Activated CD8-positive, alpha-beta memory T cell treated with anti-CD3 and anti-CD28 coated beads for 1 hour (primary cell): ENCODE results near the gene SP6.

Experiments
- DNase-seq, 2 donors: peaks; one replicate each; pipeline ENCODE4 v3.0.0-alpha.2; 2020; ENCODE audit warnings: low read depth in 1 of 2; ENCODE audit errors: extremely low read depth in 1 of 2

Gene SP6

DNA sequence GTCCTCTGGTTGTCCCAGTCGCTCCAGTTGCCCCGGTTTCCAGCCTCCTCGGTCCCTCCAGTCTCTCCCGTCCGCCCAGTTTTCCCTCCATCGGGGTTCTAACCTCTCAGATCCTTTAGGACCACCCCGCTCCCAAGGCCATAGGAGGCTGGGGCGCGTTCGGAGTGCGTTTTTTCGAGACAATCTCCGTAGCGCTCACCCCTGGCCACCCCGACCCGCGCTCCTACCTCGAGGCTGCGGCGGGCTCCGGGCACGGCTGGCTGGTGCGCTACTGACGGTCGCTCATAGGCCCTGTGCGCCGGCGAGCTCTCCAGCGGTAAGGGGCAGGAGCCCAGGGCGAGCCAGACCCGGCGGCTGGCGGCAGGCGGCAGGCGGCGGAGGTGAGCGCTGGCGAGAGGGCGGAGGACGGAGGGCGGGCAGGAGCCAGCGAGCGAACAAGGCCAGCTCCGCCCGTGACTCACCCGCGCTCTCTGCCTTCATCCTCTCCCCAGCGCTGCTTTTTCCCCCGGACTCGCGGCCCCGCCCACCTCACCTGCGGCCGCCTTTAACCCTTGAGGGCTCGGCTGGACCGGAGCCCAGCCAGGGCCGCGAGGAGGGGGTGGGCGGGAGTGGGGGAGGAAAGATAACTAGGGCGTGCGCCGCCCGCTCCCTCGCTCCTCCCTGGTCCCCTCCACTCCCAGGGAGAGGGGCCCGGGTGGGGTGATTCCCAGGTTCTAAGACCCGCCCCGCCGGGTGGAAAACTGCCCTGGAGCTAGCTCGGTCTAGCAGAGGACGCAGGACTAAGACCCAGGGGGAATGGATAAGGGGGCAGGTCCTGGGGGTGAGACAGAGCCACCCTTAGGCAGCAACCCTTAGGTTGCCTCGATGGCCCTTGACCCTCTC lies at the start of gene SP6:
SP6 (minus strand) TSS at position 472 of the 882 bp plus-strand sequence. CDS start 2,734 bp downstream, outside the sequence.
- DNase-seq = peak; percentile 41 to 58

DNA sequence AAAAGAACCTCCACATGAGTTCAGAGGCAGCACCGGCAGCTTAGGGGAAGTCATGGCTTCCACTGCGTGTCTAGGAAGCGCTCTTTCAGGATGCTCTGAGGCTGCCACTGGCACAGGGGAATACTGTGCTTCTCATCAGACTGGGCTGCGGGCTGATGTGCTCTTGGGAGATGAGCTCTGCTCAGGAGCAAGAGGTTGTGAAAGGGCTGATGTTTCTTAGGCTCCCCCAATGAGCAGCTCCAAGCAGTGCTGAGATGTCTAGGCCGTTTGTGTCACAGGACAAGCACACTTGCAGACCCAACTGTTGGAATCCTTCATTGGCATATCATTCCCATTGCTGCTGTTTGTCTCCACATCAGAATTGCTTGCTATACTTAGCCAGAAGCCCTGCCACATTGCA lies 48.7 kb upstream of the SP6 start:
- DNase-seq = no peak

DNA sequence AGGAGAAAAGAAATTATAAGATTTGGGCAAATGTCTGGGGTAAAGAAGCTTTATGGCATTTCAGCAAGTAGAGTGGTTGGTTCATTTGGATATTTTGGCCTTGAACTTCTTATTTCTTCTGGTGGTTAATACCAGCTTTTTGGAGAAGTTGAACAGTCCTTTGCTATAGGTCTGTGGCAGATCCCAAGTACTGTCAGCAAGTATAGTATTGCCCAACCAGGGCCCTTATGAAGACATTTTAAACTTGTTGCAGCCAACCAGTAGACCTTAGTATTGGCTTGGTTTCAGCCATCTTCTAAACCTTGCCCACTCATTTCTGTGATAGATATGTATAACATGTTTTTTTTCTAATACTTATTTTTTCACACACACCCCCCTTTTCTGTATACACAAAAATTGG lies 47.3 kb upstream of the SP6 start:
- DNase-seq = no peak

DNA sequence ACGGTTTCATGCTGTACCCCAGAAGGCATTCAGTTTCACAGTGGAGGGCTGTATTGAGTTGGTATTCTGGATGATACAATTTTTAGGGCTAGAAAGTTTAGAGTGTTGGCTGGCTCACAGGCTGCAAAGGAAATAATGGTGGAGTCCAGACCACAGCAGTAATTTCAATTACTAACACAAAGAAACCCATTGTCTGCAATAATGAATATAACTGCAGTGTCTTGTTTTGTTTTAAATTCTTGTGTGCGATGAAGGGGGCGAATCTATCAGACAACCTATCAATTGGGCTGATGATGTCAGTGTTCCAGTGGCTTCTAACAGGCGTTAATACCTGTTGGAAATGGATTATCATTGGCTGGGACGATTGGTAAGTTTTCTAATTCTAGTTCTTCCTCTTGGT lies 46.6 kb upstream of the SP6 start:
- DNase-seq = no peak

DNA sequence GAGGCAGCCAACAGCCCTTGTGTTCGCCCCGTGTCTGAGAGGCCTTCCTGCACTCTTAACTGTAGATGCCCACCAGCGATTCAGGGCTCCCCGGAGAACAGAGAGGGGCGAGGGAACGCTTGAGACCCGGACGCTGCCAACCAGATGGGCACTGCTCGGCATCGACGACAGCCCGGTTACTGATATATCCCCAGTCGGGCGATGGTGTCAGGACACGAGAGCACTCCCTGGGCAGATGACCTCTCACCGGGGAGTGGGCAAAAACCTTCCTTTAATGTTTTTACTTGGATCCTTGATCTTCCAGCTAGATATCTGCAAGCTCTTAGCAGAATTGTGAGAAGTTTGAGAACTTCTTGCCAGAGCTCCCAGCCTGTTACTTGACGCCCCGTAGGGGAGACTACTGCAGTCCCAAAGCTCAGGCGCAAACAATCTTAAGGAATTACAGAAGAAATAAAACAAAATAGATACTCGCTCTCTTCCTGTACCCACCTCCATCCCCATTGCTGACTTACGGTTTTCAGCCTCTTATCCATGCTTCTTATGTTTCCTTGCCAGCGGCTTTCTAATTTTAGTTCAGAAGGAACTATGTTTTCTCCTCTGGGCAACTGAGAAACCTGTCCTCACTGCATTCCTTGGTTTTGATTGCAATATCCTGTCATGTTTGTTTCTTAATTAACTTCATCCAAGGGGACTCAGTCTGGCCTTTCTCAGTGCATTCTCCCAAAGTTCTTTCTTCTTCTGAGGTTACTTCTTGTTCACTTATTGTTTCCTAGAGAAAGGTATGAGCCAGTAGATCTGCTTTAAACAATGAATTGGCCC lies 45.9 kb upstream of the SP6 start:
- no peak for DNase-seq

DNA sequence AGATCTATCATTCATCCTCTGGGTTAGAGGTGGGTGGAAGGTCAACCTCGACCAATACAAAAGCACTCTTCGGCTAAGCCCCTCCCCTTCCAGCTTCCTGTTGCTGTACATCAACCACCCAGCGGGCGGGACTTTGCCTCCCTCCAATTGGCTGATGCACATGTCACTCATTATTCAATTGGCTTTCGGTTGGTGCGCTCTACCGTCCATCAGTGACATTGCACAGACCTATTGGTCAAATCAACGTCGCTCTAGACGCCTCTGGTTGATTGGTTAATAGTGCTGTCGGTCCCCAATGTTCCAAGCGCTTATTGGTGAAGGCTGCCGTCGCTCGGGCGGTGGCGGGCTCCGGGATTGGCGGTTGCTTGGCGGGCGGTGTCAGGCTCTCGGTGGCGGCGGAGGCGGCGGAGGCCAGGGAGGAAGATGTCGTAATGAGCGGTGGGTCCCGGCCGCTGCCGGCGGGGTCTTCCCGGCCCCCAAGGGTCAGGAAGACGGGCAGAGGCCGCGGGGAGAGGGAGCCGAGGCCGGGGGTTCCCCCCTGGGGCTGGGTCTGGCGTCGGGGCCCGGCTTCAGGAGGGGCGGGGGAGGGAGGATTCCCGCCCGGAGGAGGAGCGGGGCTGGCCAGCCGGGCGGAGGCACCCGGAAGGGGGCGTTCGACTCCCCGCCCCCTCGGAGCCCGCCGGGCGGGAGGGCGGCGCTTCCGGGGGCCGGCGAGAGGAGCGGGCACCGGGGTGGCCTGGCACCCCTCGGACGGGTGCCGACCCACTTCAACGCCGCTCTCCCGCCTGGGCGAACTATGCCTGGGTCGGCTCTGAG lies 45.1 kb upstream of the SP6 start, which contains the start of gene SP2:
SP2 (plus strand) TSS at position 381 of the 816 bp plus-strand sequence; CDS start at position 432, 51 bp downstream.
- peak; percentile 94 to 99 for DNase-seq

DNA sequence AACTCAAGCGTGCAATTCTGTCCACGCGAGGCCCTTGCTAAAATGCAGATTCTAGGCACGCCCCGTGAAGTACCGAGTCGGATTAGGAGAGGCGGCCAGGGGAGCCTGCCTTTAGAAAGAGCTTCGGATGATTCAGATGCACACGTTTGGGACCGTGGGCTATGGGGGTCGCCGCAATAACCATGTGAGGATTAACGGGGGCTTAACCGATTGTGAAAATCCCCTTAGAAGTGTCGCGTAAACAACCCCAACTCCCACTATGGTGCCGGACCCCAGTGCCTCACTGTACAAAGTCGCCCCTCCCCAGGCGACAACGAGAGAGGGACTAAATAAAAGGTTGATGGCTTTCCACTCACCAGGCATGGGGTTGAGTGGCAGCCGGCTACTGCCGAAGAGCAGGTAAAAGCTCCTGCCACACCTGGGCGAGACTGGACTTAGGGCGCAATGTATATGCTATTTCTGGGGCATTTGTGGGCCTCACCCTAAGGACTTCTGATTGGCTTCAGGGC lies 44.4 kb upstream of the SP6 start:
- DNase-seq = peak in 1 of 2 donors; percentile 2

DNA sequence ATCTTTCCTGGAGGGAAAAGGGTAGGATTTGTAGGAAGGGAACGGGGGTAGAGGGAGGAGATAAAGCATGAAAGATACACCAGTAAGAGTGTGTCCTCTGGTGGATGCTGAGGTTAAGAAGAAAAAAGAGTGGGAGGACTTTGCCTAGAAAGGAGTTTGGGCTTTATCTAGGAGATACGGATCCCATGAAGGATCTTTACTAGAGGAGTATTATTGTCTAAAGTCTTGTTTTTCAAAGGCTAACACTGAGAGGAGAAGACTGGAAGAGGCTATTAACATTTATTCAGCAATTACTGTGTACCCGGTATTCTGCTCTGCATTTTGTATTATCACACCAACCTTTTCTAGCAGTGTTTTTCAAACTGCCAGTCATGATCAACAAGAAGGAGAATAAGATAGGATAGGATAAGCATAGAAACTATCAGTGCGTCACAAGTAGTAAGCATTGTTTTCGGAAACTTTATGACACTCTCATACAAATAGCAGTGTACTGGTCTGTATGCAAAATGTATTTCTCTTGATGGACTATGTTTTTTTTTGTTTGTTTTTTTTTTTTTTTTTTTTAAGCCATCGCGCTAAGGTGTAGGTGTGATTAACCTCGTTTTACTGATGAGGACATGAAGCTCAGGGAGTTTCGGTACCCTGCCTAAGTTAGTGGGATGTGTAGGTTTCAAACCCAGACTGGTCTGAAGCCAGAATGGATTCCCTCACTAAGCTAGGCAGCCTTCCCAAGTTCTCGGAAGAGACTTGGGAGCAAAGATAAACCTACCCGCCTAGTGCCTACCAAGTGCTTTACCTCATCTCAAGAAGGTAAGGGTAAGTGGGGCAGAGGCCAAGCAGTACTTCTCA lies 43.8 kb upstream of the SP6 start:
- DNase-seq = no peak

DNA sequence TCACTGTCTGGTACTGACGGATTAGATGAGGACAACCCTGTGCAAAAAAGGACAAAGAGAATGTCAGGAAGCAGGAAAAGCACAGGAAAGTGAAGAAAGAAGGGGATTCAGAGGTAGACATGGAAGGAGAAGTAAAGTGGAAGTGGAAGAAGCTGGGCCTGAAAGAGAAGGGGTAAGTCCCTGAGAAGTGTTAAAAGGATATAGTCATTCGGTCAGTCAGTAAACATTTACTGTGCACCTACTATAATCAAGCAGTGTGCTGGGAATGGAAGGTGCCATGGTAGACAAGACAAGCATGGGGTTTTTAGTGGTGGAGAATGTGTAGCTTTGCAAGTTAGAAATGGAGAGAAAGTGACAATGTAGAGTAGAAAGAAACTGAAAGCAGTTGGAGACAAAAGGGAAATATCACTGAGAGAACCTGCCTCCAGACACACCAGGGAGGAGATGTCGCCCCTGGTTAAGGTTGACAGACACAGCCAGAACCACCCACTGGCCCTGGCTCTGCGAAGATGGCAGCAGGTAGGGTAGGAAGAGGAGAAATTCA lies 40.7 kb upstream of the SP6 start:
- no peak for DNase-seq

DNA sequence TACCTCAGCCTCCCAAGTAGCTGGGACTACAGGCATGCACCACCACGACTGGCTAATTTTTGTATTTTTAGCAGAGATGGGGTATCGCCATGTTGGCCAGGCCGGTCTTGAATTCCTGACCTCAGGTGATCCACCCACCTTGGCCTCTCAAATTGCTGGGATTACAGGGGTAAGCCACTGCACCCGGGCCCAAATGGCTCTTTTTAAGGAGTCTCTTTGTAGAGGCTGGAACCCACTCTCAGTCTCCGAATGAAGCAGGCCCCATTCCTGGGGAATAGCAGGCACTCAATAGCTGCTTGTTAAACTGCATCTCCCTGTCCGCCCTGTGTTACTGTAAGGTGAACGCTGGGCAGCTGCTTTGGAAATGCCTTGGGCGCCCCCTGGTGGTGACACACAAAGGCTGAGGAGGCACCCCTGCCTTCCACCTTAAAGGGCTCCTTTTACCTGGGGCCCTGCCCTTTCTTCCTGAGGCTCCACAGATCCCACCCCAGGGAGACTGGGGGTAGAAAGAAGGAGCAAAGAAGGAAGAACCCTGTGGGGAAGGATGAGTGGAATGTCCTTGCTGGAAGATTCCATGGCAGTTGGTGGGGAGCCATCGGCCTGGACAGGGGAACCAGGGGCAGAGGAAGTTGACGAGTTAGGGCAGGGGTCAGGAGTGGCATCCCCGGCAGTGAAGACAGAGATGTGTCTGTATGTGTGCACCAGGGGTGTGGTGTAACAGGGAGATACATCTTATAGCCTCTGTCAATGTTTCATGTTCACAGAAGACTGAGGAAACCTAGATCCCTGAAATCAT lies 39.0 kb upstream of the SP6 start:
- DNase-seq = peak; percentile 84 to 92

DNA sequence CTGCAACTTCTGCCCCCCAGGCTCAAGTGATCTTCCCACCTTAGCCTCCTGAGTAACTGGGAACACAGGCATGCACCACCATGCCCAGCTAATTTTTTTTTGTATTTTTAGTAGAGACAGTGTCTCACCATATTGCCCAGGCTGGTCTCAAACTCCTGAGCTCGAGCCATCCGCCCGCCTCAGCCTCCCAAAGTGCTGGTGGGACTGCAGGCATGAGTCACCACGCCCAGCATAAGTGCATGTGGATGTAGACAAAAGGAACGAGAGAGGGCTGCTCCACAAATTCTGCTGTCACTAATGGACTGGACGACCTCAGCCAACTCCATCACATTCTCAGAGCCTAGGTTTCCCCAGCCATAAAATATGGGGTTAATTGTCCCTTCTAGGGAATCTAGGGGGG lies 37.3 kb upstream of the SP6 start:
- no peak for DNase-seq

DNA sequence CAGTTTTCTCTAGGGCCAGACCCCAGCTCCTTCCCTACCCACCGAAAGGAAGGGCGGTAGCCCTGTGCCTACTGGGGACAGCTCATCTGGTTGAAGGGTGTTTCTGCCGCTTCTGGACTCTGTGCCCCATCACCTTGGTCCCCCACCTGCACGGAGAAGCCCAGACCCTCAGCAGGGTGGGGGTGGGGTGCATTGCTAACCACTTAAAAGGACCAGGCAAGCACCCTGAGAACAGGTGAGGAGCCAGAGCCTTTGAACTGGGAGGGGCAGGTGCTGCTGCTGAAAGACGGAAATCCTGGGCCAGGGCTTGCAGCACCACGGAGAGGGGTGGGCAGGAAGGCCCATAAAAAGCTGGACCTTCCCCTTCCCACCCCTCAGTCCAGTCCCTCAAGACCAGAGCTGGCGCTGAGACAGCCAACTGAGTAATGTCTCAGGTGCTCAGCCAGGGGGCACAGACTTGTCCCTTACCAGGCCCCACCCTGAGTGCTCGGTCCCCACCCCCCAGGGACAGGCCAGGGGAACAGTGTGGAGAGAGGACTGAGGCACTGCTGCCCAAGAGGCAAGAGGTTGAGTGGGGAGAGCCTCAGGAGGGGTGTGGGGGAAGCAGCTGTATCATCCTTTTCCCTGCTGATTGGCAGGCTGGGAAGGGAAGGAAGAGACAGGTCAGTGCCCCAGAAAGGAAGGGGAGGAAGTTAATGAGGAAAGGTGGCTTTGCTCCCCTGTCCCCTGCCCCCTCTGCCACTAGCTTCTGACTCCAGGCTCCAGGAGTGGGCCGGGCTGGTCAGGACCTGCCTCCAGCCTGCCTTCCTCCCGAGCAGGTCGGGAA lies 34.2 kb upstream of the SP6 start:
- DNase-seq = no peak

DNA sequence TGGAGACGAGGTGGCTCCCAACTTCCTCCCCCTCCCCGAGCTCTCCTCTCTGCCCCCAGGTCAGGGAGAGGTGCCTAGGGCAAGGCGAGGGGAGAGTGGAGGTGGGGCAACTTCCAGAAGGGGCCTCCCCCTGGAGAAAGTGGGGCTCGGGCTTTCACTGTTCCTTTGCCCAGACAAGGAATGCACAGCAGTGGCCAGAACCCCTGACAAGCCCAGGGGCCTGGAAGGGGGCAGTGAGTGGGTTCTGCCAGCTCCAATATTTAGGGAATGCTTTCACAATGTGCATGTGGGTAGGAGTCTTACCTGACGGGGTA lies 33.4 kb upstream of the SP6 start:
- no peak for DNase-seq

DNA sequence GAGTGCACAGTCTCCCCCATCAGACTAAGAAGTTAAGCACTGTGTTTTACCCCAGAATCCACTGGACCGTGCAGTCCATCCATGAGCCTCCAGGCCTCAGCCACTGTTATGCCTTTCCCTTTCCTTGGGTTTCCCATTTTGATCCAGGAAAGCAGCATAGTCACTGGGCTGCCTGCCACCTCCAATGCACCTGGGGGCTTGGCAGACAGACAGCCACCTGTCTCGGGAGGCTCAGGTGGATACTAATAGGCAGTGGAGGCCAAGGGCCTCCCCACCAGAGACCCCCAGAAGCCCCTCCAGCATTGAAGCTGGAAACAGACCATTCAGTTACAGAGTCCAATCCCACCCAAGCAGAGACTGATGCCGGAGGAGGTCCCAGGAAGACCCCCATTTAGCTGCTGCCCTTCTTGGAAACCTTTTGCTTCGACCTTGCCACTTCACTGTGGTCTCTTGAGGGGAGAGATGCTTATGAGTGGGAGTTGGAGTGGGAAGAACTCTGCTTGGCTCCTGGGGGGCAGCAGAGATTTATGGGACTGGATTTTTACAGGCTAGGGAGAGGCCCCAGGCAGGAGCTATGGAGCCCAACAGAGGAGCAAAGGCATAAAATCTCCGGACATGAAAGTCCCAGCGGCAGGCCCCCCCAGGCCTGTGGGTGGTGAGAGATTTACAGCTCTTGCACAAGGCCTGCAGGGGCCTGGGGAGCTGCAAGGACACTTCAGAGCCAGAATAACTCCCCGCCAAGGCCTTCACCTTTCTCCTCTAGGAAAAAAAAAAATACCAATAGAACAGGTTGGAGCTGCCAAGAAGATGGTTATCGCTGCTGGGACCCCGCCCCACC lies 32.8 kb upstream of the SP6 start:
- no peak for DNase-seq

DNA sequence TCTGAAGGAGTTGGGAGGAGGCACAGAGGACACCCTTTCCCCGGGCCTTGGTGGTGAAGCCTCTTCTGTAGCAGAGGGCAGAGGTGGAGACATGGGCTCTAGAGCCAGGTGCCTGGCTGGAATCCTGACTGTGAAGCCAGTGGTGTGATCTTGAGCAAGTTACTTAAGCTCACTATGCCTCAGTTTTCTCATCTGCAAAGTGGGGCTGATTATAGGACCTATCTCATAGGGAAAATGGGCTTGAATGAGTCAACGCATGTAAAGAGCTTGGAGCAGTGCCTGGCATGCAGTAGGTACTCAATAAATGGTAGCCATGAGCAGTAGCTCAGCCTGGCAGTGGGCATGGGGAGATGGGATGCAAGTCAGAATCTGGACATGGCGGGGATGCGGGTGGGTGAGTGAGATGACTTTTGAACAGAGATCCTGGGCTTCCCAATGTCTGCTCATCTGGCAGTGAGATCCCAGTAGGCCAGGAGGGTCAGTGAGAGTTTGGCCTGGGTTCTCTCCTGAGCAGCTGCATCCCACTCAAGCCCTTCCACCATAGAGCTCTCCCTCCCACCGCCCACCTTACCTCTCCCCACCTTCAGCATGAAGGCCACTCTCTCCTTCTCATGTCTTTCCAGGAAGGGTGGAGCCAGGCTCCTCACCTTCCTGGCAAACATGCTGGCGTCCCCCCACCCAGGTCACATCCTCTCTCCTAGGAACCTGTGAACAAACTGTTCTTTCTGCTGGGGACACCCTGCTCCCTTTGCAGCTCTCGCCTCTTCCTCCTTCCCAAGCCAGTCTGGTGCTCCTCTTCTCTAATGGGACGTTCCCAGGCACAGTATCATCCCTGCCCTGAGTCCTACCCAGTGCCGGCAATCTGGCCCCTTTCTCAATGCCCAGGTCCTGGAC lies 32.0 kb upstream of the SP6 start:
- DNase-seq = no peak

DNA sequence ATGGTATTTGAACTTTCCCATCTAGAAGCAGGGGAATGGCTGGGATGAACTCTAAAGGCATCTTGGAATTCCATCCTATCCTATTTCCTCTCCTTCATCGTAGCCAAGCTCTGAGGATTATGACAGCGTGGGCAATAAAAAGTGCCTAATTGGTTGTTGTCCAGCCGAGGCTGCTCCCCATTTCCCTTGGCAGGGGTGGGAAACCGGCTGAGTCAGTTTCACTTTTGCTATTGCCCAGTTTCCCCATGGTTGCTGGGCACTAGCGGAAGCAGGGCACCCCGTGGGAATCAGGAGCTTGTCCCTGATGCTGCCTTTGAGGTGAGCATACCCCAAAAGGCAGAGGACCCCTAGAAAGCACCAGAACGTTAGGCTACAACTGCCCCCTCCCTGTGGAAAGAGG lies 31.3 kb upstream of the SP6 start:
- no peak for DNase-seq
